NCI-H460 (cell line): Measurements from ENCODE around the gene ITGB7. TPM values are rescaled to one million over a fixed set of nuclear protein-coding genes. Genes with fewer than 3 reads are reported as not detected.
"Not testable (repeated sequence)": the region's sequence is repeated elsewhere in the genome, so short reads cannot be mapped to it uniquely, and the experiment has no call there.

Experiments
- DNase-seq: peaks from one replicate; pipeline ENCODE4 v3.0.0-alpha.2; 2016; ENCODE audit warnings: low read depth; ENCODE audit errors: extremely low read depth
- total RNA-seq: library from RNA; depleted of rRNA; stranded (reverse); fragments of >200 nt; shearing (Covaris generic); gene quantifications from 2 replicates; pipeline ENCODE4 v1.2.3, GENCODE V29; 2014

Gene ITGB7
- total RNA-seq, 1 experiment from 2014 or later = not detected

DNA sequence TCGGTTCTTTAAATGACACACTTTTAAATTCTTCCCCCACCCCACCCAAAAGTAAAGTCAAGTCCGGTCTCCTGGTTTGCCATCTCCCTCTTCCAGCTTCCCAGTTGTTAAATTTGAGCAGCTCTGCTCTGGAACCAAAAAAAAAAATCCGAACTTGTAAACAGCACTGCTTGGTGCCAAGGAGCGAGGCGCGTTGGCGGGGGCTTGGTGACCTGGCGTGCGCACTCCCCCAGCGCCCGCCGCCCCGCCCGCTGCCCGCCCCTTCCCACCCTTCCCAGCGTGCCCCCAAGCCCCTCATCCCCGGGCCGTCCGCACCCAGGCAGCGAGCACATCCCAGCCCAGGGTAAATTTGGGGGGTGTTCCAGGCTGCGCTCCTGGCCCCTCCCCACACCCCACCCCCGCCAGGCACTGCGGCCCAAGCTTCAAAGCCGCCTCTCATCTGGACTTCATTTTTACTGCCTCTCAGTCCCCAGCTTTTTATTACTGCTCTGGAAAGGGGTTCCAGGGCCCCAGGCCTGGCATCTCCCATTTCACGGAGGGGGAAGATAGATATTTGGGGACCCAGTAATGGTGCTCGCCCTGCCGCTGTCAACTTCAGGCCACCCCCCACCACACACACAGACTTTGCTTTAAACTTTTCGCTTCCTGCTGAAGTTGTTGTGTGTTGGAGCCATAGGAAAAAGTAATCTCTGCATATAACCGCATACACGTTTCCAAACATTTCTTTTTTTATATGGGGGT lies 11.7 kb upstream of the ITGB7 start:
- DNase-seq = no peak

DNA sequence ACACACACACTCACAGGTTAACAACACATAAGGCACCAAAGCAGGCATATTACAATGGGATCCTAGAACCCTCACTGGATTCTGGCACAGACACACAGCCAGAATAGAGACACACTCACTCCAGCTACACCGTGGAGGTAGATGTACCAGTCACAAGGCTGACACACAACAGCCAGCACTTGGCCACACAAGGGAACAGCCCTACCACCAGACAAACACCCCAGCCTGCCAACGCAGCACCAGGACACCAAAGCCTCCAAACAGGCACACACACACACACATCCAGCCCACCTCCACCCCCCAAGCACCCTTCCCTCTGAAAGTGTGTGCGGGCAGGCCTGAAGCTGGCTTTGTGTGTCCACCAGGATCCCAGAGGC lies 10.9 kb upstream of the ITGB7 start:
- no peak for DNase-seq

DNA sequence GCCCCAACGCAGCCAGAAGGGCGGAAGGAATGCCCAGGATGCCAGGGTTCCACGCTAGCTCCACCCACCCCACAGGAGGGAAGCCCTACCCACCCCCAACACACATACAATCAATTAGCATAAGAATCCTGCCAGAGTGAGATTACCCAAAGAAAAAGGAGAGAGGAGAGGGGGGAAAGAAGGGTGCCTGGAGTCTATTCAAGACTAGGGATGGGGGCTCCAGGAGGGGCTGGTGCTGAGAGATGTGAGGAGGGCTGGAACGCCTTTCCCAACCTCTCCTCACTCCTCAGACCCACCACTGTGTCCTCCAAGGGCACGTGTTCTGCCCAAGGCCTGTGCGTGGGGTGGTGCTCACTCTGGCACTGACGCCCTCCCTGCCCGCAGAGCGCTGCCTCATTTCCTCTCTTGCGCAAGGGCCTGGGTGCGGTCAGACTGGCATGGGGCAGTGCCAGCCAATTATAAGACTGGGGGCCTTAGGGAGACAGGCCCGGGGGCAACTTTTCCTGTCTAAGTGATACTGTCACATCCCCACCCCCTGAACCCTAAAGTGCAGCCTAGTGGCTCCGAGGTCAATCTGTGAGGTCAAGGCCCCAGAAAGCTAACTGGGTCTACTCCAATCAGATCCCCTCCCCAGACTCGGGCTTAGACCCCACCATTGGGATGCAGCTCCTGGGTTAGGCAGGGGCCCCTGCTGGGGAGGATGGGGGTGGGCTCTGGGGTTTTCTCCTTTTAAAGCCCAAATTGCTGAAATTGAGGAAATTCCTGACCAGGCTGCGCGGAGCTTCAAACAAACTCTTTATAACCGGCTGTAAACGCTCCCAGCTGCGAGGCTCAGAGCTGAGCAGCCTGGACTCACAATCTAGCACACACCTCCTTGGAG lies 10.2 kb upstream of the ITGB7 start:
- no peak for DNase-seq

DNA sequence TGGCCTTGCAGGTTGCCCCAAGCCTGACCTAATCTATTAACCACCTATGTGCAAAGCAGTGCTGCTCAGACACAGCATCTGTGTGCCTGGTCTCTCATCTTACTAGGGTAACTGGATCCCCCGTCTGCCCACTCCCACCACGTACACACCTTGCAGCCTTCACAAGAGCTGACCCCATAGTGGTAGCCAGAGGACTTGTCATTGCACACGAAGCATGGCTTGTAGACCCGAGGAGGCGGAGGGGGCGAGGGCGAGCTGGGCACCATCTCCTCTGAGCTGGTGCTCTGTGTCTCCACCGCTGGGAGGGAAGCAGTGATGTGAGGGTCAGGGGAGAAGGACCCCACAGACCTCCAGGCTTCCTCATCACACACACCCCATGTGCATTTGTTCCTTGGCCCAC lies 8.4 kb upstream of the ITGB7 start:
- DNase-seq = no peak

DNA sequence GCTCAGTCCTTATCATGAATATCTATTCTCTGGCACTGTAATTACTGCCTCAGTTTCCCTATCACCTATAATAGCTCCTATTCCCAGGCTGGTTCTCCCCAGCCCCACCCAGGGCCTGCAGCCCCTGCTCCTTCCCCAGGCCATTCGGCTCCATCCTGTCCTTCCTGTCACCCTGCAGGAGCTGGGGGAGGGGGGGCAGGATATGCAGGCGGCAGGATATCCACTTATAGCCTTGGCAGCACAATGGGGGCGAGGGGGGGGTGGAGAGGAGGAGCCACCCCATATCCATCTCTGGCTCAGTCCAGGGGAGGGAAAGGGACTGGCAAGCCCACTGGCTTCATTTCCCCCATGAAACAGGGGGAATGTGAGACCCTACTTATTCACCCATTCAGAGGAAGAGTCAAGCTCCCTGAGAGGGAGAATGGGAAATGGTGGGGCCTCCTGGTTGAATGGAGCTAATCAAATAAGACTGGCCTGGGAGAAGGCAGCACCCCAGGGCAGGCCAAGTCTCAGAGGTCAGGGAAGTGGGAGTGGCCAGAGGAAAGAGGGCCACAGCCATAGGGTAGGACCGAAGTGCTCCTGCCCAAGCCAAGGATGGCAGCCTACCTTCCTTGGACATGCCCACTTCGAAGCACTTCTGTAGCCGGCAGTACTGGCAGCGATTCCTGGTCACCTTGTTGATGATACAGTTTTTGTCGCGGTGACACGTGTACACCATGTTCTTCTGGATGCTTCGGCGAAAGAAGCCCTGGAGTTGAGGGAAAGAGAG lies 7.8 kb upstream of the ITGB7 start:
- no peak for DNase-seq

DNA sequence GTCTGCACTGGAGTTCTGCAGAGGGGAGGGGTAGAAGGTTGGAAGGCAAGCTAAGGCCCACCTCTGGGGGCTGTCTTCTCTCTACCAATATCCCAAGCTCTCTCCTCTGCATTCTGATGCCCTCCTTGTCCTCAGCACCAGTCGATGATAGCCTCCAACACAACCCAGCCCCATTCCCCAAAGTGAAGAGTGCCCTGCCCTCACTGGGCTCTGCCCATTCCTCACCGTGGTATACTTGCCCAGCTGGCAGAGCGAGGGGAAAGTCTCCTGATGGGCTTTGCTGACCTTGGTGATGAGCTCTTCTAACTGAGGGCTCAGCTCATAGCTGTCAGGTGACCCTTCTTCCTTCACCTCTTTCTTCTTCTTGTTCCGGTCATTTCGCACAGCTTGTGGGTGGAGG lies 7.2 kb upstream of the ITGB7 start:
- no peak for DNase-seq

DNA sequence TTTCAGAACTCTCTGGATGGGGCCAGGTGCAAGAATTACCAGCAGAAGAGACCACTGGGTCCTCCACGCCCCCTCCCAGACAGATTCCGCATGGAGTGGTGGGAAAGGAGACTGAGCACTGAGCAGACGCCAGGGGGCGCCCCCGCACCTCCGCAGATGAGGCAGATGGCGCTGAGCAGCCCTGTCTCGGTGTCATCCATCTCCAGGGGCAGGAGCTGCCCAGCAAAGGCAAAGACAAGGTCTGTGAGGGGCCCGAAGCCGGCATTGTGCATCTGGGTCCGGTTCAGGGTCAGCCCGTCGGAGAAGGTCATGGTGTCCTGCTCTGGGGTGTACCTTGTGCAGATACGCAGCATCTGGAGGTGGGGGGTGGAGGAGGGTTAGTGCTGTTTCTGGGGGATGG lies 6.3 kb upstream of the ITGB7 start:
- peak; percentile 74 for DNase-seq

DNA sequence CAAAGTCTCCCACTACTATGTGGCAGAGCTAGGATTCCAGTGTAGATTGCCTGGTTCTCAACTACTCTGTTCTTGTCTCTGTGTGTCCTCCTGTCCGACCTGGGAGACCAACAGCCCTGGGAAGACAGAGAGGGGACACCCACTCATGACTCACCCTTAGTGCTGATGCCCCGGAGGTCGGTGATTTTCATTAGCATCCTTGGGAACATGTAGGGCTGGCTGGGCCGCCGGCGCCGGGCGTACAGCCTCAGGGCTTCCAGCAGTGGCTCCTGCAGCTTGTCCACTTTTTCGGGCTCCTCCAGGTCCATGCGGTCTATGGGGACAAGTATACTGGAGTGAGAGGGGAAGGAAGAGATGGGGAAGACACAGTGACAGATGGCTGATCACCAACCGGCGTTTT lies 5.9 kb upstream of the ITGB7 start:
- no peak for DNase-seq

DNA sequence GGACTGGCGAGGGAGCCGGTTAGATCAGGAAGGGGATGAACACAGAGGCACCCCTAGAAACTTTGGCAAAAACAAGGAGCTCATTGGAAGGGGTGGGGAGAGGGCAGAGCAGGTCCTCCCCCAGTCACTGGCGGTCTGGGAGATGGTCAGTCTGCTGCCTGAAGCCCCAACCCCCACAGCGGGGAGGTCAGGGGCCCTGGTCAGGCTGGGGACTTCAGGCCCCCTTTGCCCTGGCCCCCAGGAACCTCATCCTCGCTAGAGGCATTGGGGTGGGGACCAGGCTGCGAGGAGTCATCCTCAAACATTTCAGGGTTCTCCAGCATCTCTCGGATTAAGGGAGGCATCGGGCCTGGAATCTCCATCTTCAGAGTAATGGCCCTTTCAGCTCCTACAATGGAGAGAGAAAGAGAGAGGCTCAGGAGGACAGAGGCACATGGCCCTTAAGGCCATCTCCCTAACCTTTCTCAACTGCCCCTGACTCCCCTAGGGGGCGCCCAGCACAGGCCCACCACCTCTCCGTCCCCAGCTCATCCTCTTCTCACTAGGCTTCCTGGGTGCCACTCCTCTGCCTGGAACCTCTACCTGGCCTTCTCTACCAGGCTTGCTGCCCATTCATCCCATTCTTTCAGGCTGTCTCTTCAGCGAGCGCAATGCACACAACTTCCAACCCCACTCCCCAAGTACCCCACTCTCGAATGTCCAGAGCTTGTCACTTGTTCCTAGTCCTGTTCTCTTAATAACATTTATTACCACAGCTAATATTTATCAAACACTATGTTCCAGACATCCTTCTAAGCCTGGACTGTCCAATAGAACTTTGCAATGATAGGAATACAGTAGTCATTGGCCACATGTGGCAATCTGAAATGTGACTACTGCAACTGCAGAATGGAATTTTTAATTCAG lies 4.7 kb upstream of the ITGB7 start:
- DNase-seq = no peak

DNA sequence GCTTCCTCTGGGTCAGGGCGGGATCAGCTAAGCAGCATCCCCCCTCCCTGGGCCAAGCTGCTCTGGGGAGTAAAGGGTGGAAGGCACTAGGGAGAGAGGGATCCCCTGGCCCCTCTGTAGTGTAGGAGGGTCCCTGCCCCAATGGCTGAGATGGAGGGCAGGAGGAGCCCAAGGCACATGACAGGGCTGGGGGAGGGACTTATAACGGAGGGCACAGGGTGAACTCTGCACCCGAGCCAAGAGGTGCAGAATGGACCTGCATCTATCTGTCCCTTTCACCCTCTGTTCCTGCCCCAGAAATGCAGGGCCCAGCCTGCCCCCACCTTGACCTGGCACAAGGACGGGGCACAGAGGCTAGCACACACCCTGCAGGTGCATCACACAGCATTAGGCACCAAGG lies 3.8 kb upstream of the ITGB7 start:
- no peak for DNase-seq

DNA sequence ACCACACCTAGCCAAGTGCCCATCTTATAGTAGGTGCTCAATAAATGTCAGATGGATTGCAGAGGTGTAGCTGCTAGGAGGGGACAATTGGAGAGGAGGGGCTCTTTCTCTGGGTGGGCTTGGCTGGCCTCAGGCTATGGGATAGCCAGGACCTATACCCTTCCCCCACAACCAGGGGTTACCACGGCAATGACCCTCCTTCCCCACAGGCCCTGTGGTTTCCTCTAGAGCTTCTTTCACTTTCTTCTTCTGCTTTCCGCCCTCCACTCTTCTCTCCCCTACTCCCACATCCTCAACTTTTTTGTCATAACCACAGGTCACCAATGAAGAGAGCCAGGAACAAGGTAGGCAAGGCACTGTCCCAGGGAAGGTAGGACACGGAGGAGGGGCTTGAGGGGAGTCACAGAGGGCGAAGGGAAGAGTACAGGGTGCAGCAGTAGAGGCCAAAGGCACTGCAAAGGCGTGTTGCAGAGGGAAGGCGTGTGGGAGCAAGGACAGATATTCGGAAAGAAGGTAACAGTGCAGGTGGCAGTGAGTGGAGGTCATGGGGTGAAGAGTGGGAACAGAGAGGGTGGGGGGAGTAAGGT lies 1.9 kb upstream of the ITGB7 start:
- no peak for DNase-seq

DNA sequence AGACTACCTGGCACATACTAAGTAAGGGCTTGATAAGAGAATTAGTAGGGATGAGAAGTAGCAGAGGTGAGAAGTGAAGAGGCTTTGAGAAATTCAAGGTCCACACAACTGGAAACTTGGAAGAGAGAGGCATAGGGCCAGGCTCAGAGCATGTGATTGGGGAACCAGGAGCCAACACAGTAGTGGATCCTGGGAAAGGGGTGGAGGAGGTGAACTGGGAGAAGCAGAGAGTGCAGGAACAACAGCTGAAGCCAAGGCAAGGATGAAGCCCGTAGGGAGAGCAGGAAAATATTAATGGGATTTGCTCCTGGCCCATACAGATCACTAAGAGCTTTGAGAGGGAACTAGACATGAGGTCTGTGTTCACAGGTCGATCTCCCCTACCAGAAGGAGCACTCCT lies 1.4 kb upstream of the ITGB7 start:
- no peak for DNase-seq

DNA sequence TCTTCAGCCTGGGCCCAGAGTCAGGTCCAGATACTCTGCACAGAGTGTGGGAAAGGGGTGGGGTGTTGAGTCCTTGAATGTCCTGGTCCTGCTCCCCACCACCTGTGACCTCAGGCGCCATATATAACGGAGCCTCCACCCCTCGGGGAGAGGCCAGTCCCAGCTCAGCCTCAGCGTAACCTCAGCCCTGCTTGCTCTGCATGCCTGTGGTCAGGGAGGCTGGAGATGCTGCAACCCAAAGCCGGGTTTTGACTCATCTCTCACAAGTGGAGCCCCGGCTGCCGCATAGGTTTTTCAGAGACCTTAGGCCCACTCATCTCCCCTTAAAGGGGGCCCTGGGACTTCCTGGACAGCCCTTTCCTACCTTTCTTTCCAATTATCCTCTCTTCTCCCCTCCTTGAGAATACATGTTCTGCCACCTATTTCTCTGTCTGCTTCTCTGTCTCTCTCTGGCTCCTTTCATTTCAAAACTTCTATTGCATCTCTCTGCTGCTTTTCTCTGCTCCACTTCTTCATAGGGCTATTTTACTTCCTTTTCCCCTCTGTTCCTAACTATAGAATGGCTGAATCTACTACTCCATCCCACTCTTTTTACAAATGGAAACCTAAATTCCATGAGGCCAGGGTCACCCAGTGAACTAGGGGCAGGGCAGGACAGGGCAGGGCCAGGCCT lies 1.2 kb downstream of the ITGB7 start:
- no peak for DNase-seq

DNA sequence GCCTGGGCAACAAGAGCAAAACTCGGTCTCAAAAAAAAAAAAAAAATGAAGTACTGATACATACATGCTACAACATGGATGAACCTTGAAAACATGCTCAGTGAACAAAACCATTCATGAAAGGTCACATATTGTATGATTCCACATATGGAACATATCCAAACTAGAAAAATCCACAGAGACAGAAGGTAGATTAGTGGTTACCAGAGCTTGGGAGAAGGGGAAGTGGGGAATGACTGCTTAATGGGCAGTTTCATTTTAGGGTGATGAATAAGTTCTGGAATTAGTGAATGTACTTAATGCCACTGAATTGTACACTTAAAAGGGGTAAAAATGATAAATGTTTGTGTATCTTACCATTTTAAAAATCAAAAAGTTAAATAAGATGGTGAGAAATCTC lies 2.7 kb downstream of the ITGB7 start:
- DNase-seq = no peak

DNA sequence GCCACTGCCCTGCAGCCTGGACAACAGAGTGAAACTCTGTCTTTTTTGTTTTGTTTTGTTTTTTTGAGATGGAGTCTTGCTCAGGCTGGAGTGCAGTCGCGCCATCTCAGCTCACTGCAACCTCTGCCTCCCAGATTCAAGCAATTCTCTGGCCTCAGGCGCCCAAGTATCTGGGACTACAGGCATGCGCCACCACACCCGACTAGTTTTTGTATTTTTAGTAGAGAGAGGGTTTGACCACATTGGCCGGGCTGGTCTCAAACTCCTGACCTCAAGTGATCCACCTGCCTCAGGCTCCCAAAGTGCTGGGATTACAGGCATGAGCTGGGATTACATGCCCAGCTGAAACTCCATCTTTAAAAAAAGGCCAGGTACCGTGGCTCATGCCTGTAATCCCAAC lies 4.7 kb downstream of the ITGB7 start:
- DNase-seq = not testable (repeated sequence)

DNA sequence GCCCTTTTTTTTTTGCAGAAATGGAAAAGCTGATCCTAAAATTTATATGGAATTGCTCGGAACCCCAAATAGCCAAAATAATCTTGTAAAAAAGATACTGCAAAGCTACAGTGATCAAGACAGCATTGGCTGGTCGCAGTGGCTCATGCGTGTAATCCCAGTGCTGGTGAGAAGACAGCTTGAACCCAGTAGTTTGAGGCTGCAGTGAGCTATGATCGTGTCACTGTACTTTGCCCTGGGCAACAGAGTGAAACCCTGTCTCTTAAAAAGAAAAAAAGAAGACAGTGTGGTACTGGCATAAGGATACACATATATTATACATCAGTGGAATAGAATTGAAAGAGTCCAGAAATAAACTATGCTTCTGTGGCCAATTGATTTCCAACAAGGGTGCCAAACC lies 5.4 kb downstream of the ITGB7 start:
- no peak for DNase-seq

DNA sequence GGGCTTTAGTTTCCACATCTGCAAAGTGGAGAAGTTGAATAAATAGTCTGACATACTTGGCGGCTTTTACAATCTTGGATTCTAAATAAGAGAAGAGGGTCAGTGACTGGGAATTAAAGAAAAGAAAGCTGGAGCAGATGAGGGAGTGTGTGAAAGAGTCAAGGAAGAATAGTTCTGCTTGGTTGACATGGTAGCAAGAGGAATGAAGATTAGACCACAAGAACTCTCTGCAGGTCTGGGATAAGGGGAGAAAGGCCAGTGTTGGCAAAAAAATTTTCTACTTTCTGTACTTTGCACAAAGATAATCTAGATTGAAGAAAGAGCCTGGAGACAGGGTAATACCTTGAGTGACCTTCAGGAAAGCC lies 5.9 kb downstream of the ITGB7 start:
- no peak for DNase-seq

DNA sequence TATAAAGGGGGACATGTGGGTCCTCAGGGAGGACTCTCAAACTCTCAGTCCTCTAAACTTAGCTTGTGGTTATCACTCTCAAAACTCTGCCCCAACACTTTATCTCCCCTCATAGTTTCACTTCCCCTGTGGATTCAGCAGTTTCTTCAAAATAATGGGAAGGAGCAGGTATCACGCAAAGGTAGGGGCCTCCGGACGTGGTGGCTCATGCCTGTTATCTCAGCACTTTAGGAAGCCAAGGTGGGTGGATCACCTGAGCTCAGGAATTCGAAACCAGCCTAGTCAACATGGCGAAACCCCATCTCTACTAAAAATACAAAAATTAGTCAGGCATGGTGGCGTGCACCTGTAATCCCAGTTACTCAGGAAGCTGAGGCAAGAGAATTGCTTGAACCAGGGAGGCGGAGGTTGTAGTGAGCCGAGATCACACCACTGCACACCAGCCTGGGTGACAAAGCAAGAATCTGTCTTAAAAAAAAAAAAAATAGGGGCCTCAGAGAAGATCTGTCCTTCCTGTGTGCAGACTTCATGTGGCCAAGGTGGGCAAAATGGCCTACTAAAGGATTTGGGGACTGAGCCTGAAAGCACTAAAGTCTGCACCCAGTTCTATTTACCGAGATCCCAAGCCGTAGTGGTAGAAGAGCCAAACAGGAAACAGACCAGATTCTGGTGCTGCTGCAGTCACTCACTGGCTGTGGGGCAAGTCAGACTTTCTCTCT lies 6.4 kb downstream of the ITGB7 start:
- DNase-seq = no peak

DNA sequence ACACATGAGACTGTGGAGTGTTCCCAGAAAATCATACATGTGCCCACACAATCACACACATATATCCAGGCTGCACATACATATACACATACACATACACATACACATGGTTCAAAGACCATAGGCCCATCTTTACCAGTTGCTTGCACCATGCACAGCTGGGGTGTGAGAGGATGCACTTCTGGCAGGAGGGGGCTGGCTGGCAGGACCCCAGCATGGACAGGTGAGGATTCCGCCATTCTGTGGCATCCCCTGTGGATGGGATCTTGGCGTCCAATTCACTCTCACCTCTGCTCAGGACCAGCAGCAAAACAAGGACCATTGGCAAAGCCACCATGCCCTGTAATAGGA lies 7.0 kb downstream of the ITGB7 start:
- no peak for DNase-seq
